Suprapubic skin (tissue), 3 donors: Measurements from ENCODE around the gene HBE1.
"Not testable (repeated sequence)": the region's sequence is repeated elsewhere in the genome, so short reads cannot be mapped to it uniquely, and the experiment has no call there.

Source experiments
- EP300 ChIP-seq: sonication (generic); formaldehyde crosslinking; IDR thresholded peaks from one replicate; pipeline ENCODE4 v1.6.1; 2017; ENCODE audit warnings: antibody characterized with exemption
- POLR2A ChIP-seq, 2 donors: fragments of 450-650 bp; IDR thresholded peaks; one replicate each; pipeline ENCODE4 v1.6.1; 2017; ENCODE audit warnings: antibody characterized with exemption in 2 of 2, mild to moderate bottlenecking in 2 of 2, moderate library complexity in 2 of 2
- TF ChIP-seq, protein P1 (sequence below), 2 donors: fragments of 200-600 bp in 1 of 2; fragments of 450-650 bp in 1 of 2; sonication (generic) in 1 of 2; IDR thresholded peaks; one replicate each; pipeline ENCODE4 v1.5.1; 2016 to 2019; ENCODE audit warnings: antibody characterized with exemption in 2 of 2, mild to moderate bottlenecking in 1 of 2, moderate library complexity in 1 of 2

DNA sequence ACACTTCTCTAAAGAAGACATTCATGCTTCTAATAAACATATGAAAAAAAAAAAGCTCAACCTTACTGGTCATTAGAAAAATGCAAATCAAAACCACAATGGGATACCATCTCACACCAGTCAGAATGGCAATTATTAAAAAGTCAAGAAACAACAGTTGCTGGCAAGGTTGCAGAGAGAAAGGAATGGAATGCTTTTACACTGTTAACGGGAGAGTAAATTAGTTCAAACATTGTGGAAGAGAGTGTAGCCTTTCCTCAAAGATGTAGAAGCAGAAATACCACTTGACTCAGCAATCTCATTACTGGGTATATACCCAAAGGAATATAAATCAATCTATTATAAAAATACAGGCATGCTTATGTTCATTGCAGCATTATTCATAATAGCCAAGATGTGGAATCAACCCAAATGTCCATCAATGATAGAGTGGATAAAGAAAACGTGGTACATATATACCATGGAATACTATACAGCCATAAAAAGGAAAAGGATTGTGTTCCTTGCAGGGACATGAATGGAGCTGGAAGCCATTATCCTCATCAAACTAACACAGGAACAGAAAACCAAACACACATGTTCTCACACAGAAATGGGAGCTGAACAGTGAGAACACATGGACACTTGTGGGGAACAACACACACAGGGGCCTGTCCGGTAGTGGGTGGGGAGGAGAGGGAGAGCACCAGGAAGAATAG is 43.7 kb upstream of the HBE1 start:
- TF ChIP-seq, protein P1, sequence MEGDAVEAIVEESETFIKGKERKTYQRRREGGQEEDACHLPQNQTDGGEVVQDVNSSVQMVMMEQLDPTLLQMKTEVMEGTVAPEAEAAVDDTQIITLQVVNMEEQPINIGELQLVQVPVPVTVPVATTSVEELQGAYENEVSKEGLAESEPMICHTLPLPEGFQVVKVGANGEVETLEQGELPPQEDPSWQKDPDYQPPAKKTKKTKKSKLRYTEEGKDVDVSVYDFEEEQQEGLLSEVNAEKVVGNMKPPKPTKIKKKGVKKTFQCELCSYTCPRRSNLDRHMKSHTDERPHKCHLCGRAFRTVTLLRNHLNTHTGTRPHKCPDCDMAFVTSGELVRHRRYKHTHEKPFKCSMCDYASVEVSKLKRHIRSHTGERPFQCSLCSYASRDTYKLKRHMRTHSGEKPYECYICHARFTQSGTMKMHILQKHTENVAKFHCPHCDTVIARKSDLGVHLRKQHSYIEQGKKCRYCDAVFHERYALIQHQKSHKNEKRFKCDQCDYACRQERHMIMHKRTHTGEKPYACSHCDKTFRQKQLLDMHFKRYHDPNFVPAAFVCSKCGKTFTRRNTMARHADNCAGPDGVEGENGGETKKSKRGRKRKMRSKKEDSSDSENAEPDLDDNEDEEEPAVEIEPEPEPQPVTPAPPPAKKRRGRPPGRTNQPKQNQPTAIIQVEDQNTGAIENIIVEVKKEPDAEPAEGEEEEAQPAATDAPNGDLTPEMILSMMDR (IDR thresholded peaks at IDR 0.05): not testable (repeated sequence)
- TF ChIP-seq POLR2A (IDR thresholded peaks at IDR 0.05); EP300: not testable (repeated sequence)
